Measurements from ENCODE around the gene KCNB1.
A peak's percentile ranks its signal among the peaks of the same experiment; 100 is the strongest.

The KCNB1 gene

DNA sequence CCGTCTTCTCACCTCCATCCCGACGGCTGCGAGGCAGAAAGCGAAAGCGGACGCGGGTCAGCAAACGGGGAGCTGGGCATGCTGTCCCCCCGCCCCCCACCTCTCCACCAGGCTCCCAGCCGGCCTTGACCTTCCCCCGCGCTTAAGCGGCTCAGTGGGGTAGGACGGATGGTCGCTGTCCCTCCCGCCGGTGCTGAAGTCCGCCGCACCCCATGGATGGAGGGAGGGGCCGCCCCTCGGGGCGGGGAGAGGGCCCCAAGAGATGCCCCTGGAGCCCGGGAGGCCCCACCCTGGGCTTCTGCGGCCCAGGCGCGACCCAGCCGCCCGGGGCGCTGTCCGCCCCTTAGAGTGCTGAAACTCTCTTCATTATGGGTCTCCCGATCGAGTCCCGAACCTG lies at the start of gene KCNB1:
Gene KCNB1 (minus strand): TSS at position 48 of the 397 bp plus-strand sequence. CDS start 188 bp downstream, outside the sequence.
- DNase-seq = no peak

DNA sequence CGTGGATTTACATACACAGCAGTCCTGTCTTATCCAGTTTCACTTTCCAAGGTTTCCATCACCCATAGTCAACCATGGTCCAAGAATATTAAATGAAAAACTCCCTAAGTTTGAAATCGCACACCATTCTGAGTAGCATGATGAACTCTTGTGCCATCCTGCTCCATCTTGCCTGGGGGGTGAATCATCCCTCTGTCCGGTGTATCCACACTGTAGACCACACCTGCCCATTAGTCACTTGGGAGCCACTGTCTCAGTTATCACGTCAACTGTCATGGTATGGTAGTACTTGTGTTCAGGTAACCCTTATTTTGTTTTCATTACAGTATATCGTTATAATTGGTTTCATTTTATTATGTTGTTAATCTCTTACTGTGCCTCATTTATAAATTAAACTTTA lies 47.0 kb upstream of the KCNB1 start:
- no peak for DNase-seq

DNA sequence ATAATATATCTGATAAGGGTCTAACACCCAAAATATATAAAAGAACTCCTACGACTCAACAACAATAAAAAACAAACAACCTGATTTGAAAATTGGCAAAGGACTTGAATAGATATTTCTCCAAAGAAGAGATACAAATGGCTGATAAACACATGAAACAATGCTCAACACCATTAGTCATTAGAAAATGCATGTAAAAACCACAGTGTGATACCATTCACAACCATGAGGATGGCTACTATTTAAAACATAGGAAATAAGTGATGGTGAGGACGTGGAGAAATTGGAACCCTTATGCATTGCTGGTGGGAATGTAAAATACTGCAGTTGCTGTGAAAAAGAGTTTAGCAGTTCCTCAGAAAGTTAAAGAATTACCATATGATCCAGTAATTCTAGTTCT lies 44.1 kb upstream of the KCNB1 start:
- DNase-seq = no peak

DNA sequence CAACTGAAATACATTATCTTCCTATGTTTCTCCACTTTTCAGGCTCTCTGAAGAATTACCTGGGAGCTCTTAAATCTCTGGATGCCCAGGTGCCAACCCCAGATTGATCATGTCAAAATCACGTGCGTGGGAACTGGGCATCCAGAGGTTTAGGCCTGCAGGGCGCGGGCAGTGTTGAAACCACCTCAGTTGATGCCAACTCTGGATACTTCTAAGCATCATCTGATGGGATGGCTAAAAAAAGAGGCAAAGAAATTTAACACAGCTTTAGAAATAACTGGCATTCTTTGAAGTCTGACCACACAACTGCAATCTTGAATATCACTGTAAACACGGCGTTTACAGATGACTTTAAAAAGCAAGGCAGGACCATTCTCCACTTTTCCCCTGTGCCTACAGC lies 43.6 kb upstream of the KCNB1 start:
- DNase-seq = no peak

DNA sequence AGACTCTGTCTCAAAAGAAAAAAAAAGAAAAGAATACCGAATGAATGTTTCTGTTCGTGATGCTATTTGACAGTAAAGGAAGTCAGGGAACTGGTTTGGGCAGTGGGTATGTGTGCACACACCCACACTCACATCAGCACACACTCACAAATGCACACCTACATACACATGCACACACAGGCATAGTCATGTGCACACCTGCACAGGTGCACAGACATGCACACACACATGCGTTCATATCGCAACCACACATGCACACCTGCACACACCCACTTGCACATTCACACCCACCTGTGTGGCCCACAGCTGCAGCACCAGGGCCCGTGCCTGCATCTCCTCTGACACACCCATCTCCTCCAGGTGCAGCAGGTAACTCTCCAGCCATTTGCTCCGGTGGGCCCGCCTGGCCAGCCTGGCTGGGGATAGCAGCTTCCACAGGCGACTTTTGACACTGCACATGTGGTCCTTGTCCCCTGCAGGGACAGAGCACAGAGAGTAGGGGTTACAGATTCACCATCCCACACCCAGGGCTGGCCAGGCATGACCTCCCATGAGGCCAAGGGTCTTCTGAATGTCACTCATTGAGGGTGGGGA lies 41.4 kb upstream of the KCNB1 start:
- DNase-seq = no peak

DNA sequence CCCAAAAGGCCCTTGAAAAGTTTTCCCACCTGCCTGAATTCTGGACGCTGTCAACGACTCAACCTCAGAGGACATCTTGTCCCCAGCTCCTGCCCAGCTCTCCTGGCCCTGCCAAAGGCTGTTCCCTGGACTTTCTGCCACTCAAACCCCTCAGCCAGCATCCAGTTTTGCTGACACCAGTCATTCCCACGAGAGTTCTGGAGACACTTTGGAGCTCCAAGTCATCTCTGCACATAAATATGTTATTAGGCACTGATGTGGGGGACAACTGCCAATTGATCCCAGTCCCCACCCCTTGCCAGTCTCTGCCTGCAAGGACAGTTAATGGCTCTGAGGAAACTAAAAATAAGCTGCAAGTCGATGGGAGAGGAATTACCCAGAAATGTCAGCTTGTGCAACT lies 38.9 kb upstream of the KCNB1 start:
- no peak for DNase-seq

DNA sequence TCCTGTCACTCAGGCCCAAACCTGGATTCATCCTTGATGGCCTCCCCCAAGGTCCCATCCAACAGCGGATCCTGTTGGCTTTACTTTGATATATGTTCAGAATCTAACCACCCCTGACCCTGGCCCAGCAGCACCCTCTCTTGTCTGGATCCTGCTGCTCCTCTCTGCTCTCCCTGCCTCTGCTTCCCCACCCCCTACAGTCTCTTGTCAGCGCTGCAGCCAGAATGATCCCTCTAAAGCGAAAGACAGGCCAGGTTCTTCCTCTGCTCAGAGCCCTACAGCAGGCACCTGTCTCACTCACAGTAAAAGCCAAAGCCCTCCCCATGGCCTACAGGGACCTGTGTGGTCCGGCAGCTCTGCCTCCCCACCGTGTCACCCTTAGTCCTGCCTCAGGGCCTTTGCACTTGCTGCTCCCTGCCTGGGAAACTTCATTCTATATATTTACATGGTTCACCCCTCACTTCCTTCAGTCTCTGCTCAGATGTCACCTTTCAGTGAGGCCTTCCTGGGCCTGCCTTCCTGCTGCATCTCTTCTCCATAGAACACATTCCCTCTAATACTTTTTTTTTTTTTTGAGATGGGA lies 37.4 kb upstream of the KCNB1 start:
- DNase-seq = no peak

DNA sequence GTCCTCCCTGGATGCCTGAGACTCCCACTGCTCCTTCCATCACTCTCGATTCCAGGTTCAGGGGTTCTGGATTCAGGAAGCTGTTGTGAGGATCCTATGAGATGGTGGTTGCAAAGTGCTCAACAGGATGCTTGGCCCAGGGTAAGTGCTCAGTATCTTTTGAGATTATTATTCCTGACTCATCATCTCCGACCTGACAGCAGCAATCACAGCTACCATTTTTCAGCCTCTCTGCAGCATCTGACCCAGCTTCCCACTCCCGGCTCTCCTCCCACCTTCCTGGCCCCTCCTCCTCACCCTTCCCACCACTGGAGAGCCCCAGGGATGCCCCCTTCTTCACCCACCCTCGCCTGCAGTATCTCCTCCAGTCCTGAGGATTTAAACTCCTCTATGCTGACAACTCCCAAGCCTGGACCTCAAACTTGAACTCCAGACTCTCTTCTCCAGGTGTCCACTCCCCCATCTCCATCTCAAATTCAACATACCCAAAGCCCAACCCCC lies 36.8 kb upstream of the KCNB1 start:
- no peak for DNase-seq

DNA sequence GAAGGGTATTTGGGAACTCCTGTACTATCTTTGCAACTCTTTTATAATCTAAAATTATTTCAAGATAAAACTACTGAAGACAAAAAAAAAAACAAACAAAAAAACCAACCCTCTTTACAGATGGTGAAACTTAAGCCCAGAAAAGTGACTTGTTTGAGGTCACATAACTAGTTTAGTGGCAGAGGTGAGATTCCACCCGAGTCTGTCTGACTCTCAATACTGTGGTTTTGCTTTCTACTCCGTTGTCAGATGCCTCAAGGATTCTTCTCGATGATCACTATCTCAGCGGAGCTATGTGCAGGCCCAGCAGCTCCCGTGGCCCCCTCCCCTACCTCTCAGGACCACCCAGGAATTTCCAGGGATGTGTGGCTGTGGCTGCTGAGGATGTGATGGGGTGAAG lies 36.1 kb upstream of the KCNB1 start:
- no peak for DNase-seq

DNA sequence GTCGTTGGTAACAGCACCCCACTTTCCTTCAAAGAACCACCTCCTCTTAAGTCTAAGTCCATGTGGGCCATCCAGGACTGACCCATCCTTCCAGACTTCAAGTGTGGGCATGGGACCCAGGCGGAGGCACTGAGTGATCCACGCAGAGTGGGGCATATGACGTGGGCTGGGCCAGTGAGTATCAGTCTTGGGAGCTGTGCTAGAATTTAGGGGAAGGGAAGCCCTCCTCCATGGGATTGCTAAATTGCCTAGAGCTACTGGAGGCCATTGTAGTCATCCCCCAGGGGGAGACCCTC lies 35.3 kb upstream of the KCNB1 start:
- no peak for DNase-seq

DNA sequence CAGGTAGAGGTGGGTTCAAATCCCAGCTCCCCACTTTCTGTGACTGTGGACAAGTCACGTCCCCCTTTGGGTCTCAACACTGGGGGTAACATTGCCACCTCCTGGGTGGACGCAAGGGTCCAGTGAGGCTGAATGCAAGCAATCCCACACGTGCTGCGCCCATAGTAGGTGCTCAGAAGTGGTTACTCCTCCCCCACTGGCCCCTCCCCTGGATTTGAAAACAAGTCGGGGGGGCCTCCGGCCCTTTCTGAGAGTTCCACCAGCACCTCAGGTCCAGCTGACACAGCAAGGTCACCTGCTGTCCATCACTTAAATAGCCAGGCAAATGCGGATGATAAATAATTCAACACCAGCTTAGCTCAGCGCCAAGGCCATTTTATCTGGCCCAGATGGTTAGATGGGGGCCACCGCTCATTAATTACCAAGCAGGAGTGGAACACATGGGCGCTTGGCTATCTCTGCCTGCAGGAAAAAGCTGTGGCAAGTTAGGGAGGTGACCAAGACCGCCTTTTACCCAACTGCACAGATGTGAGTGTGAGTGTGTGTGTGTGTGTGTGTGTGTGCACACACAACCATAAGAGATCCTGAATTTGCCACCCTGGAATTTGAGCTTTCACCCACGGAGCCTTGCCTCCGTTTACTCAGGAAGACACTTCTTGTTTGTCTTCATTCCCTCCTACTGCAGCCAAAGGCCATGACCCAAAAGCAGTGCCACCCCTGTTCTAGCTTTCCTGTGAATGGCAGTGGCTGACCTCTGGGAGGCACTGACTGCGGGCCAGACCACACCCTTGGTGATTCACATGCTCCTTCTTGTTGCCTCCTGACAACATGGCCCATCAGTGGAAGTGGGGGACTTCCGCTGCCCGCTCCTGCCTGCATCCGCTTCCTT lies 34.7 kb upstream of the KCNB1 start:
- DNase-seq = no peak

DNA sequence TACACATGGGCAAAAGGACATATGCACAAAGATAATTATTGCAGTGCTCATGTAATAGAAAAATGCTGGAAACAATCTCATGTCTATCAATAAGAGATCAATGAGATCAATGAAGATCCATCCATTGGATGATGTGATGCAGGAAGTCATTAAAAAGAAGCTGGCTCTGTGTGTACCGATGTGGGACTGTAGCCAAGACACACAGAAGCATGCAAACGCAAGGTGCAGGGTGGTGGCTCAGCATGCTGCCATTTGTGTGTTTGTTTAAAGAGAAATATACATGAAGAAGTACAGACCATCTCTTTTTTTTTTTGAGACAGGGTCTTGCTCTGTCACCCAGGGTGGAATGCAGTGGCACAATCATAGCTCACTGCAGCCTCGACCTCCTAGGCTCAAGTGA lies 33.1 kb upstream of the KCNB1 start:
- no peak for DNase-seq

DNA sequence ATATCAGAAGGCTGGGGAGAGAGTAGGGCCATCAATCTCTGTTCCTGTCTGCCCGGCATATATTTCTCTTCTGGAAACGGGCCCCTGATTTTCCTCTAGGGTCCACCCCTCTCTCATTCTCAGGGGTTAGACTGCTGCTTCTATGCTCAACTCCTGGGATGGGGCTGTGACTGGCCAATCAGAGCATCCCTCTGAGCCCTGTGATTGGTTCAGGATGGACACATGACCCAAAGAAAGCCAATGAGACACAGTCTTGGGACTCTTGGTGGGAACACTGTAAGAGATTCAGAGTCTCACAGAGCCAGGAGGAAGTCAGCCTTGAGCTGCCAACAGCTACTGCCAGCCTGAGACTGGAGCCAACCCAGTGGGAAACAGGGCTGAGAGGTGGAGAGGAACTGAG lies 31.0 kb upstream of the KCNB1 start:
- DNase-seq = no peak

DNA sequence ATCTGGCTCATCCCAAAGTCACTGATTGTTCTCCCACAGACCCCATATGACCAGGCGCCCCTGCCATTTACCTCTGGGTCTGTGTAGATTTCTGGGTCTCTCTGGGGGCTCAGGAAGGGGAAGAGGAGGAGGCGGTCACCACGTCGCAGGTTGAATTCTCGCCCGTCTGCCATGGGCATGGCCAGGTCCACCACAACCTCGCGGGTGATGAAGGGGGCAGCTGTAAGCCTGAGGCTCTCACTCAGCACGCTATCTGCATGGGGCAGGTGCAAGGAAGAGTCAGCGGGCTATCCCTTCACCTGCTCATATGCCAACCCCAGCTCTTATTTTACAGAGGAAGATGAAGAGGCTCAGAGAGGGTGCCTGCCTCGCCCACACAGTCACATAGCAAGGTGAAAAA lies 30.5 kb upstream of the KCNB1 start:
- DNase-seq = no peak

DNA sequence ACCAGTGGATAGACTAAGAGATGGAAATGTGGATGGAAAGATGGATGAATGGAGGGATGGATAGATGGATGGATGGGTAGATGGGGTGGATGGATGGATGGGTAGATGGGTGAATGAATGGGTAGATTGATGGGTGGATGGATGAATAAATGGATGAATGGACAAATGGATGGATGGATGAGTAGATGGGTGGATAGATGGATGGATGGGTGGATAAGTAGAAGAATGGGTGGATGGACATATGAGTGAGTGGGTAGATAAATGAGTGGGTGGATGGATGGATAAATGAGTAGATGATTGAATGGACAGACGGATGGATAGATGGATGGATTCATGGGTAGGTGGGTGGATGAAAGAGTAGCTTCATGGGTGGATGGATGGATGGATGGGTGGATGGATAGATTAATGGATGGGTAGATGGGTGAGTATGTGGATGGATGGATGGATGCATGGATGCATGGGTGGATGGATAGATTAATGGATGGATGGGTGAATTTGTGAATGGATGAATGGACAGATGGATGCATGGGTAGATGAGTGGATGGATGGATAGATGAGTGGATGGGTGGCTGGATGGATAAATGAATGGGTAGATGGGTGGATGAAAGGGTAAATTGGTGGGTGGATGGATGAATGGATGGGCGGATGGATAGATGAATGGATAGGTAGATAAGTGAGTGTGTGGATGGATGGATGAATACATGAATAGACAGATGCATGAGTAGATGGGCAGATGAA lies 29.5 kb upstream of the KCNB1 start:
- no peak for DNase-seq

DNA sequence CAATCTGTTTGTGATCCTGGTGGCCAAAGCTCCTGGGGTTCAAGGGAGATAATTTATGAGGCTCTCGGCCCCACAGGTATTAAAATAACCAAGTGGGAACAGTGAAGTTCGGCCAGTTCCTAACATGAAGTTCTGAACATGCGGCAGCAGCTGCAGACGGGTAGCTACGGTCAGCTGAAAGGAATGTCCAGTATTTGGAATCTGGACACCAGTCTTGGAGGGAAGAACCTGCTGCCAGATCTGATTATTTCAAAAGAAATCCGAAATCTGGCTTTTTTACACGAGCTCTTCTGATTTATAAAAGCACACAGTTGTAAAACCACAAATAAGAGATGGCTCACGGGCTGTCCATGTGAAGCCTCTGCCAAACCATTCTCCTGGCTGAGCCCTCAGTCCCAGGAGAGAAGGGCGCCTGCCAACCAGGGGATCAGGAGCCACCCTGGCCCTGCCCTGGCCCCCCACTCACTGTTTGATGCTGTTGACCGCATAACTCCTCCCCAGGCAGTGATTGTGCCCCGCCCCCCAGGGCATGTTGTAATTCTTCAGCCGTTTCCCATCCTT lies 28.2 kb upstream of the KCNB1 start:
- no peak for DNase-seq

DNA sequence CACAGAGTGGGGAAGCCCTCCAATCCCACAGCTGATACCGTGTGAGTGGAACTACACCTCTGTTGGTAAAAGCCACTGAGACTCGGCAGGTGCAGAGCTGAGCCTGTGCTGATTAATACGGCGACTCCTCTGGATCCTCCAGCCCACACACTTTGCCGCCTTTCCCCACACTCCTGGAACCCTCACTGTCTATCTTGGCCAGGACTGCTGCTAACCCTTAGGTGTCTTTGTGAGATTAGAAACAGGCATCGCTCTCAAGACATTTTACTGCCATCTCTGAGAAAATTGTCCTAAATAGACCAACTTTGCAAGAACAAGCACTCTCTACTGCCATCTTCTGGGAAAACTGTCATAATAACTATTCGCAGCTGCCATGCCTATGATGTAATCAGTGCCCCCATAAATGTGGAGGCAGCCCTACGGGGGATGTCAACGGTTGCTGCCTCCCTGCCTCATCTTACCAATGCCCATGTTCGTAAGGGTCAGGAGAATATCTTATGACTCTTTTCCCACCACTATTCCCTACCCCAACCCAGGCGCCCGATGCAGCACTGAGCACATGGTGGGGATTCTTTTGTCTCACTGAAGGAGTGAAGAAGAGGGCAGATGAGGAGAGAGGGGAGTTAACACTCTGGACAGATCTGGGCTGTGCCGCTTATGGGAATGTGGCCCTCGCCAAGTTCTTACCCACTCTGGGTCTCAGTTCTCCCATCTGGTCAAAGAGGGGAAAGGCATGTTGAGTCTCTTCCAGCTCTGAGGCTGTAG lies 26.1 kb upstream of the KCNB1 start:
- peak; percentile 44 for DNase-seq

DNA sequence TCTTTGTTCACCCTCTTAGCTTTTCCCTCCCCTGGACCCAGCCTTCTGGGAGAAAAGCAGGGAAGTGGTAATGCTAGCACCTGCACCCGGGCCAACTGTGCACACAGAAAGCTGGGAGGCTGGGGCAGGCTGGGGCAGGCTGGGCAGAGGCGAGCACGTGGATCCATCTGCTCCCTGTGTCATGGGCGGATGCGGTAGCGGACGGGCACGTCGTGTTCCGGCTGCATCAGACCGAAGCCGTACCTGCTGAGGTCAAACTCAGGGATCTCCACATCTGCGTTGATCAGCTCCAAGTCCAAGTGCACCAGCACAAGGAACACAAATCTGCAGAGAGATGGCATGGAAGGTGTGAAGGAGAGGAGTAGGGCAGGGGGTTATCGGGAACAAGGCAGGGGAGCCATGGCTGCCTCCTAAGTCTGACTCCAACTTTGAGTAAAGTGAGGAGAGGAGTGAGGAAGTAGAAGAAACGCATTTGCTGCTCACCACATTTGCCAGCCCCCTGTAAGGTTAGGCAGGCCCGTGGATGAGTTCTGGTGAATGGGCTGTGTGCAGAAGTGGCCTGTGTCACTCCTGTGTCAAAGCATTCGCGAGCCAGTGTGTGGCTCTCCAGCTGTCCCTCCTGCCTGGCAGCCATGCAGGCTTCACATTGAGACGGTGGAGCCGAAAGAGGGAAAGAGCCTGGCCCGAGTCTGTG lies 25.4 kb upstream of the KCNB1 start:
- DNase-seq = no peak

DNA sequence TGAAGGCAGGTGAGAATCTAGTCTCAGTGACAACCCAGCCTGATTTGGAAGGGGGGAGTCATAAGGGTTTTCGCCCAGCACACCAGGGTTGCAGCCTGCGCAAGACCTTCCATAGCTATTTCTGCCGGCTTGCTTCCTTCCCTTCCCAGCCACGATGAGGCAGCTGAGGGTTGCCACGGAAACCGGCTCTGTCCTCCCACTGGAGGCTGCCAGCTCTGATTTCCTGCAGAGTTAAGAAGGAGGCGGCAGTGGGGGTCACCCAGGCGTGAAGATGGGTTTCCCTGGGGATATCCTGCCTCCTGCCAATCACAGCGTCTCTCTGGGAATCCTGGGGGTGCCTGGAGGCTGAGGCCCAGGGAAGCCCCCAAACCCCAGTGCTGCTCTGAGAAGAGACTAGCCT lies 23.1 kb upstream of the KCNB1 start:
- DNase-seq = no peak

DNA sequence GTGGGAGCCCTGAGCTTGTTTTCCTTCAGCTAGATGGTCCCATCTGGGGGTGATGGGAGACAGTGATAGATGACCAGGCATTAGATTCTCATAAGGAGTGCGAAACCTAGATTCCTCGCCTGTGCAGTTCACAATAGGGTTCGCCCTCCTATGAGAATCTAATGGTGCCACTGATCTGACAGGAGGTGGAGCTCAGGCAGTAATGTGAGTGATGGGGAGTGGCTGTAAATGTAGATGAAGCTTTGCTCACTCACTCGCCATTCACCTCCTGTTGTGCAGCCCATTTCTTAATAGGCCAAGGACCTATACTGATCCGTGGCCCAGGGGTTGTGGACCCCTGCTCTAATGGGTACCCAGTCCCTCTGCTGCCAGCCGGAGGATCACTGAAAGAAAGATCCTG lies 20.7 kb upstream of the KCNB1 start:
- DNase-seq = no peak

DNA sequence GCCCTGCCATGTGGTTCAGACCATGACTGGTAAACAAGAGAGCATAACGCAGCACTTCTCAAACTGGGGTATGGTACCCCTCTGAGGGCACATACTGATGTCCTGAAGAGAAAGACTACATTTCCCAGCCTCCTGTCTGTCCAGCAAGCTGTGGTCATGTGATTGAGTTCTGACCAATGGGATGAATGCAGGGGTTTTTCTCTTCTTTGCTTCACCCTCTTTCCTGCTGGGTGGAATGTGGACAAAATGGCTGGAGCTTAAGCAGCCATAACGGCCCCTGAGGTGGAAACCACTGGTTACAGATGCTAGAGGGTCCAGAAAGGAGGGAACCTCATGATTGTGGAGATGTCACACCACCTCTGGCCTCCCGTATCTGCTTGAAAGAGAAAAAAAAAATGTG lies 19.4 kb upstream of the KCNB1 start:
- DNase-seq = no peak

DNA sequence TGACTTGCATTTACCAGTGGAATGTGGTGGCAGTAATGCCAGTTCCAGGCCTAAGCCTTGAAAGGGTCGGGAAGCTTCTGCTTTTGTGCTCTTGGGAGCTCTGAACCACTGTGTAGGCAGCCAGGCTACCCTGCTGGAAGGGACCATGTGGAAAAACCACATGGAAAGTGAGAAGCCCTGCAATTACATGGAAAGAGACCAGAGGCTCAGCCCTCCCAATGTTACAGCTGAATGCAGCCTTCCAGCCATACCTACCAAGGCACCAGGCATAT lies 14.9 kb upstream of the KCNB1 start:
- no peak for DNase-seq

All from KG1 (cell line).